Large intestine (tissue), 3 donors: Measurements from ENCODE around the gene HMGN1. TPM values are rescaled to one million over a fixed set of nuclear protein-coding genes. Genes with fewer than 3 reads are reported as not detected.

Source experiments
- DNase-seq, 2 donors: peaks; one replicate each; pipeline versions ENCODE4 v3.0.0 to v3.0.0-alpha.2; 2013
- H3K27ac ChIP-seq: one replicate; pipeline ENCODE4 v1.5.1; 2013; ENCODE audit warnings: low read length
- H3K27me3 ChIP-seq: 2 replicates; pipeline ENCODE4 v1.6.1; 2013; ENCODE audit warnings: low read length; ENCODE audit not compliant: control insufficient read depth, insufficient read depth
- H3K36me3 ChIP-seq: 2 replicates; pipeline ENCODE4 v1.6.1; 2013; ENCODE audit warnings: low read length; ENCODE audit not compliant: control insufficient read depth, insufficient read depth
- H3K4me1 ChIP-seq: one replicate; pipeline ENCODE4 v1.6.1; 2013; ENCODE audit warnings: low read length; ENCODE audit not compliant: control insufficient read depth, insufficient read depth
- H3K4me3 ChIP-seq: one replicate; pipeline ENCODE4 v1.5.1; 2013; ENCODE audit warnings: low read length
- H3K9me3 ChIP-seq: one replicate; pipeline ENCODE4 v1.6.1; 2013; ENCODE audit warnings: mild to moderate bottlenecking, low read depth, low read length, moderate library complexity; ENCODE audit not compliant: control insufficient read depth
- WGBS: methylation state at CpG from one replicate; pipeline ENCODE4 v1.1.5; 2013; ENCODE audit warnings: low lambda C conversion rate; ENCODE audit not compliant: insufficient coverage; 5-methylcytosine and 5-hydroxymethylcytosine counted together
- polyA plus RNA-seq: library from polyadenylated mRNA; unstranded; fragments of 120-200 nt; gene quantifications from one replicate; pipeline ENCODE4 v1.2.1, GENCODE V29; 2013

HMGN1 gene
- polyA plus RNA-seq, 1 donor = 371 TPM

GRCh38 chr21:39317134-39318090, 31.5 kb downstream of the HMGN1 start:
- no peaks in the 10 kb centered on the region for H3K9me3 ChIP-seq
- 33% methylated on average over 1 of the region's 11 CpGs for WGBS
- H3K36me3 ChIP-seq = no peaks in the 10 kb centered on the region
- DNase-seq = peak; percentile 65 to 82
- H3K4me3 ChIP-seq = no peak overlapping the region
- H3K27me3 ChIP-seq = no peaks in the 10 kb centered on the region
- peaks cover 5% of the 10 kb centered on the region for H3K4me1 ChIP-seq
- H3K27ac ChIP-seq = peak overlapping the region; percentile 45

DNA sequence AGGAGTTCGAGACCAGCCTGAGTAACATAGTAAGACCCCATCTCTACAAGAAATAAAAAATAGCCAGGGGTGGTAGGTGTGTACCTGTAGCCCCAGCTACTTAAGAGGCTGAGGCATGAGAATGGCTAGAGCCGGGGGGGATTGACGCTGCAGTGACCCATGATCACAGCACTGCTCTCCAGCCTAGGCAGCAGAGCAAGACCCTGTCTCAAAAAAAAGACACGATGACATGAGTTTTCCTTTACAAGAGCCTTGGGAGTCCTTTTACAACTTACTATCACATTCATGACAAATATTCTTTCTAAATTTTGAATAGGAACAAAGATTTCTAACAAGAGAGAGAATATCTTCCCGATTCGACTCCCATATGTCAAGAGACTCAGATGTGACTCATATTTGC, 32.2 kb downstream of the HMGN1 start:
- Histone ChIP-seq H3K27ac (peak overlapping the region; percentile 45), H3K4me1 (peaks cover 5% of the 10 kb centered on the region), H3K4me3 (no peak overlapping the region), H3K9me3 (no peaks in the 10 kb centered on the region), H3K27me3 (no peaks in the 10 kb centered on the region), H3K36me3 (no peaks in the 10 kb centered on the region)
- DNase-seq = no peak
- WGBS = 100% methylated on average over 1 of the region's 6 CpGs

GRCh38 chr21:39315603-39316445, 33.1 kb downstream of the HMGN1 start:
- Histone ChIP-seq H3K9me3 (no peaks in the 10 kb centered on the region), H3K4me1 (peaks cover 5% of the 10 kb centered on the region), H3K27me3 (no peaks in the 10 kb centered on the region), H3K27ac (no peak overlapping the region), H3K4me3 (no peak overlapping the region), H3K36me3 (peaks cover 5% of the 10 kb centered on the region)
- 82% methylated on average over 4 of the region's 9 CpGs for WGBS
- no peak for DNase-seq

DNA sequence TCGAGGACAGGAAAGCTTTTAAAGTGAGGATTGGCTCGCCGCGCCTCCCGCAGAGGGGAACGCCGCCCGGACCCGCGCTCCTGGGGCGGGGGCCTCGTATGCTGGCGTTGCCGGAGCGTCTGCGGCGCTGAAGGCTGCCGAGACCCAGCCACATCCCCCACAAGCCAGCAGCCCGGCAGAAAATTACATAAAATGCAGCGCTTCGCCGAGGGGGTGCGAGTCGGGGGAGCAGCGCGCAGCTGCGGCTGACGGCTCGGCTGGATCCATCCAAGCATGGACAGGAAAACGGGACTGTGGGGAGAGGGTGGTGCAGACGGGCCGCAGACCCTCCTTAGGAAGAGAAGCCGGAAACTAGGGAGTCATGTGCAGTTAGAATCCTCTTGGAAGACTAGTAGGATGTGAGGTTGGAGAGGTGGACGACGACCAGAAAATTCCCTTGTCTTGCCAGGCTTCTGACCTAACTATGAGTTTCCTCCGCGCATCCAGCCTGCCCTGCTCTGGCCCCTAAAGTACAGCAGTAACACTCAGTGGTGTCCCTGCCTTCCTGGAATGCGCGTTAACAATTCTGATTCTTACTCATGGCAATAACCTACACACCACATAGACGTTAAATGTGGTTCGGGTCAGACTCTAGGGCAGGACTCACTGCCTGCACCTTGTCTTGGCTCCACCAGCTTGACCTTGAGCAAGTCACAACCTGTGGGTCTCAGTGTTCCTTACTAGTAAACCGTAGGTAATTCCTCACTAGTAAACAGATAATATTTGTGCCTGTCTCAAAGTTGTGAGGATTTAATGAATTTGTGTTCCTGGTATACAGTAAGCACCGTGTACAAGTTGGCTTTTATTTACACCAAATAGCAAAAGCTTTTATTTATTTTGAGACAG, 34.5 kb downstream of the HMGN1 start:
- H3K27ac ChIP-seq = peak overlapping the region; percentile 95
- peaks cover 5% of the 10 kb centered on the region for H3K4me1 ChIP-seq
- no peaks in the 10 kb centered on the region for H3K27me3 ChIP-seq
- peak; percentile 47 to 80 for DNase-seq
- H3K9me3 ChIP-seq = no peaks in the 10 kb centered on the region
- WGBS = 0% methylated on average over 2 of the region's 43 CpGs
- H3K36me3 ChIP-seq = peaks cover 13% of the 10 kb centered on the region
- H3K4me3 ChIP-seq = peak overlapping the region; percentile 79

DNA sequence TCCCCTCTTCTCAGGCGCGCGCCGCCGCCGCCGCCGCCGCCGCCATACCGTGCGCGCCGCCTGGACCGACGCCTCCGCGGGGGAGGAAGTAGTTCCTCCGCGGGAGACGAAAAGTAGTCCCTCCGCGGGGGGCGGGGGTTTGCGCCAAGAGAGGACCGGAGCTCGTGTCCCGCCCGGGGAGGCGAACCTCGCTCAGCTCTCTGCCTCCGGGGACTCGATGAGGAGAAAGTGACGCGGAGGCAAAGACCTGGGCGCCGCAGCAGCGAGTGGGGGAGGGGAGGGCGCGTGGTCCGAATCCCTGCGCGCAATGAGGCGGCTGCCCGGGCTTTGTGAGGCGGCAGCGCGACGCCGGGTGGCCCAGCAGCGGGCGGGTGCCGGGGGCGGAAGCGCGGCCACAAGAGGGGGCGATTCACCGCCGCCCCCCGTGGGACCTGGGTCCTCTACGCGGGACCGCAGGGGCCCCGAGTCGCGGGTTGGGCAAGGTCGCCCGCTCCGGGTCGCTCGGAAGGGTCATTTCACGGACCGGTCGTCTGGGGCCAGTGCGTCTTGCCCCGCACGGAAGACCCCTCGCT, 35.2 kb downstream of the HMGN1 start, which contains the start of gene BRWD1:
BRWD1 (minus strand) TSS at position 62 of the 572 bp plus-strand sequence. CDS start 141 bp downstream, outside the sequence.
- no peaks in the 10 kb centered on the region for H3K9me3 ChIP-seq
- H3K27me3 ChIP-seq = no peaks in the 10 kb centered on the region
- peak within 1 kb of the TSS; percentile 79 for H3K4me3 ChIP-seq
- peaks cover 5% of the 10 kb centered on the region for H3K4me1 ChIP-seq
- H3K36me3 ChIP-seq = peaks cover 15% of the 10 kb centered on the region
- peak; percentile 74 to 95 for DNase-seq
- H3K27ac ChIP-seq = peak within 1 kb of the TSS; percentile 95
- WGBS = no CpG with 5 or more reads among the region's 78 CpGs

GRCh38 chr21:39313042-39313570, 35.8 kb downstream of the HMGN1 start:
- peaks cover 5% of the 10 kb centered on the region for H3K4me1 ChIP-seq
- DNase-seq = peak in 1 of 2 donors; percentile 55
- no peaks in the 10 kb centered on the region for H3K9me3 ChIP-seq
- no peaks in the 10 kb centered on the region for H3K27me3 ChIP-seq
- peak overlapping the region; percentile 95 for H3K27ac ChIP-seq
- H3K36me3 ChIP-seq = peaks cover 17% of the 10 kb centered on the region
- peak overlapping the region; percentile 56 for H3K4me3 ChIP-seq
- WGBS = no CpG with 5 or more reads among the region's 71 CpGs

- no peaks in the 10 kb centered on the region for H3K9me3 ChIP-seq
- no peaks in the 10 kb centered on the region for H3K27me3 ChIP-seq
- DNase-seq = peak; percentile 92 to 96
- no CpG with 5 or more reads among the region's 65 CpGs for WGBS
- peak overlapping the region; percentile 56 for H3K4me3 ChIP-seq
- peaks cover 17% of the 10 kb centered on the region for H3K36me3 ChIP-seq
- peaks cover 5% of the 10 kb centered on the region for H3K4me1 ChIP-seq
- H3K27ac ChIP-seq = peak overlapping the region; percentile 95
Measured at GRCh38 chr21:39312112-39313041, 36.5 kb downstream of the HMGN1 start.

DNA sequence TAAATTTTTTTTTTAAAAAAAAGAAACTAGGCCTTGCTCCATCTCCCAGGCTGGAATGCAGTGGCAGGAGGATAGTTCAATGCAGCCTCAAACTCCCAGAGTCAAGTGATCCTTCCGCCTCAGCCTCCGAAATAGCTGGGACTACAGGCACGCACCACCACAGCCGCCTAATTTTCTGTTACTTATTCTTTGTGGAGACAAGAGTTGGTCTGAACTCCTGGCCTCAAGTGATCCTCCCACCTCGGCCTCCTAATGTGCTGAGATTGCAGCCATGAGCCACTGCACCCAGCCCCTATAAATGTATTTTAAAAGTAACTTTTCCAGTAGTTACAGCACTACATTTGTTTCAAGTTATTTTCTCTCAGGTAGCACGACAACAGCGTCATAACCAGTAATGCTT, 37.7 kb downstream of the HMGN1 start:
- WGBS = 100% methylated on average over 1 of the region's 7 CpGs
- Histone ChIP-seq H3K4me3 (no peak overlapping the region), H3K36me3 (peaks cover 24% of the 10 kb centered on the region), H3K27ac (no peak overlapping the region), H3K9me3 (no peaks in the 10 kb centered on the region), H3K27me3 (no peaks in the 10 kb centered on the region), H3K4me1 (peaks cover 5% of the 10 kb centered on the region)
- no peak for DNase-seq
